ENCODE results near the gene TACR1.
A peak's percentile ranks its signal among the peaks of the same experiment; 100 is the strongest.
"Not testable (repeated sequence)": the region's sequence is repeated elsewhere in the genome, so short reads cannot be mapped to it uniquely, and the experiment has no call there.

TACR1 gene

GRCh38 chr2:75199428-75200011 lies at the start of gene TACR1:
TACR1 (minus strand) TSS chr2:75199520; CDS start chr2:75198934, 586 bp downstream.
- peak; percentile 32 for DNase-seq

- not testable (repeated sequence) for DNase-seq
These were observed 49.3 kb upstream of the TACR1 start for GRCh38 chr2:75248581-75248980.

GRCh38 chr2:75246441-75247167 lies 47.3 kb upstream of the TACR1 start:
- DNase-seq: no peak

- no peak for DNase-seq
These were observed 43.9 kb upstream of the TACR1 start for GRCh38 chr2:75243219-75243618.

GRCh38 chr2:75241696-75242095 lies 42.4 kb upstream of the TACR1 start:
- peak; percentile 15 for DNase-seq

GRCh38 chr2:75238670-75239330 lies 39.5 kb upstream of the TACR1 start:
- DNase-seq: no peak

- no peak for DNase-seq
These were observed 38.0 kb upstream of the TACR1 start for GRCh38 chr2:75237296-75237695.

- no peak for DNase-seq
These were observed 34.6 kb upstream of the TACR1 start for GRCh38 chr2:75233965-75234364.

- no peak for DNase-seq
These were observed 27.3 kb upstream of the TACR1 start for GRCh38 chr2:75226617-75227016.

- no peak for DNase-seq
These were observed 26.8 kb upstream of the TACR1 start for GRCh38 chr2:75226099-75226498.

GRCh38 chr2:75224636-75225094 lies 25.3 kb upstream of the TACR1 start:
- no peak for DNase-seq

- no peak for DNase-seq
These were observed 23.2 kb upstream of the TACR1 start for GRCh38 chr2:75222527-75222926.

- no peak for DNase-seq
These were observed 22.5 kb upstream of the TACR1 start for GRCh38 chr2:75221862-75222261.

- DNase-seq: not testable (repeated sequence)
These were observed 19.9 kb upstream of the TACR1 start for GRCh38 chr2:75219213-75219612.

- no peak for DNase-seq
These were observed 12.0 kb upstream of the TACR1 start for GRCh38 chr2:75211266-75211770.

- no peak for DNase-seq
These were observed 11.1 kb upstream of the TACR1 start for GRCh38 chr2:75210409-75210808.

GRCh38 chr2:75208738-75209137 lies 9.4 kb upstream of the TACR1 start:
- DNase-seq: no peak

GRCh38 chr2:75204833-75205232 lies 5.5 kb upstream of the TACR1 start:
- no peak for DNase-seq

GRCh38 chr2:75202359-75202758 lies 3.0 kb upstream of the TACR1 start:
- no peak for DNase-seq

GRCh38 chr2:75200140-75201096 lies 1.1 kb upstream of the TACR1 start:
- DNase-seq: peak; percentile 67

- no peak for DNase-seq
These were observed 4.1 kb downstream of the TACR1 start for GRCh38 chr2:75195076-75195691.

GRCh38 chr2:75194184-75194868 lies 5.0 kb downstream of the TACR1 start:
- DNase-seq: no peak
